Measurements from ENCODE around the gene CACNA2D1.

DNA sequence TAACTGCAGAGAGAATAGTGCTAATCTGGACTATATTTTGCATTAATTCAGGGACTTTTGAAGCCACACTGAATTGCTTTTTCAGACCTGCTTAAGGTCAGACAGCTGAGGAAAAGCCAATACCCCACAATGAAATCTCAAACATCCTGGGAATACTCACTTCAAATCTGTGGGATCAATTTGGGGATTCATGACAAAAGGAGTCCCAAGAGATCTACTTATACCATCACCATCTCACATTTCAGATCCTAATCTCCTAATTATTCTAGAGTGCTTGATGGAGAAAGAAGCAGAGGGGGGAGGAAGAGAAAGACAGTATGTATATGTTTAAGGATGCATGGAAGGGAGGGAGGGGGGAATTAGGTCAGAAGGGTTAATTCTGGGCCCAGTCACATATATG is 202.2 kb downstream of the CACNA2D1 start:
- TF ChIP-seq, protein P1, sequence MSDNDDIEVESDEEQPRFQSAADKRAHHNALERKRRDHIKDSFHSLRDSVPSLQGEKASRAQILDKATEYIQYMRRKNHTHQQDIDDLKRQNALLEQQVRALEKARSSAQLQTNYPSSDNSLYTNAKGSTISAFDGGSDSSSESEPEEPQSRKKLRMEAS (IDR thresholded peaks at IDR 0.05; ENCODE audit: low read depth, low read length), result no peak
- TF ChIP-seq POLR2A (IDR thresholded peaks at IDR 0.05; ENCODE audit: extremely low read depth, insufficient read length), result no peak
